Cortex of kidney (tissue), 1 donor: ENCODE results near the gene QPRT.
"Not testable (repeated sequence)": the region's sequence is repeated elsewhere in the genome, so short reads cannot be mapped to it uniquely, and the experiment has no call there.

Experiments used
- DNase-seq: peaks from one replicate; lab custom pipeline; 2025; lab: John Stamatoyannopoulos, UW

QPRT gene

DNA sequence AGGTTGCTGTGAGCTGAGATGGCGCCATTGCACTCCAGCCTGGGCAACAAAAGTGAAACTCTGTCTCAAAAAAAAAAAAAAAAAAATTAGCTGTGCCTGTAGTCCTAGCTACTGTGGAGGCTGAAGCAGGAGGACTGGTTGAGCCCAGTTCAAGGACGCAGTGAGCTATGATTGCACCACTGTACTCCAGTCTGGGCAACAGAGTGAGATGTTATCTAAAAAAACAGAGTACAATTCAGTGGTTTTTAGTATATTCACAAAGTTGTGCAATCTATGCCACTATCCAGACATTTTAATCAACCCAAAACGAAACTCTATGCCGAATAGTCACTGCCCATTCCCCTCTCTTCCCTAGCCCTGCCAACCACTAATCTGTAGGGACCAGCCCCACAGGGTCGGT, 41.7 kb downstream of the QPRT start:
- DNase-seq, result no peak

- not testable (repeated sequence) for DNase-seq
Observed at GRCh38 chr16:29721167-29721879, 42.3 kb downstream of the QPRT start.

GRCh38 chr16:29726845-29727377, 47.9 kb downstream of the QPRT start:
- DNase-seq, result no peak

DNA sequence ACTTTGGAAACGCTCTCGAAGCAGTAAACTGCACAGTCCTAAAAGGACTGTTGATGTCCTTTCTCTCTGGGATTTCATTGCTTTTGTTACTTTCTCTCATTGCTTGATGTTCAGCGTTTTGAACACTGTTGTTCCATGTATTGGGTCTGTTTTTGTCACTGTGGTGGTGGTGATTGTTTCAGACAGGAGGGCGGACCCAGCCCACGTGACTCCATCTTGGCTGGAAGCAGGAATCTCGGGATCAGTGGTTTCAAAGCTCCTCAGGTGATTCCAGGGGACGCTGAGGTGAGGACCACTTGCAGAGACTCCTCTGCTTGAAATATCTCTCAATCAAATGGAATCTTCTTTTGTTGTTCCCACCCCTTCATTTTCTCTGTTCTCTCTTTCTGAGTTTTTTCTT, 48.5 kb downstream of the QPRT start:
- no peak for DNase-seq

DNA sequence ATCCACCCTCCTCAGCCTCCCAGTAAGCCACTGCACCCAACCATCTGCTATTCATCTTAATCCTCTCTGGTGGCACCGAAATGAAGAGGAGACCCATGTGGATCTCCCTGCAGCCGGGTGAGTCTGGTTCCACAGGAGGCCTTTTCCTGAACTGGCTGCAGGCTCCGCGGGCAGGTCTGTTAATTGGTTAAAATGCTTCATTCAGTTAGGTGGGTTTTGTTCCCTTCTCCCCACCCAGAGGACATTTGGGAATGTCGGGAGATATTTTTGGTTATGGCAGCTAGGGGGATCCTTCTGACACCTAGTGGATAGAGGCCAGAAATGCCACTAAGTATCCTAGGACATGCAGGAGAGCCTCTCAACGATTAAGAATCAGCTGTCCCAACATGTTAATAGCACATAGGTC, 50.1 kb downstream of the QPRT start:
- DNase-seq, result no peak

DNA sequence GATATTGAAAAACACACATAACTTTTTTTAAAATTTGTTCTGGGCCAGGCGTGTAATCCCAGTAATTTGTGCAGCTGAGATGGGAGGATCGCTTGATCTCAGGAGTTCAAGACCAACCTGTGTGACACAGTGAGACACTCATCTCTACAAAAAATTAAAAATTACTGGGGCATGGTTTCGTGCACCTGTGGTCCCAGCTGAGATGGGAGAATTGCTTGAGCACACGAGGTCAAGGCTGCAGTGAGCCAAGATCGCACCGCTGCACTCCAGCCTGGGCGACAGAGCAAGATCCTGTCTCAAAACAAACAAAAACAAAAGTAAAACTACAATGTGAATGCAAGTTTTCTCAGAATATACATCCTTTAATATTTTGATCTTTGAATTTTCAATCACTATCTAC, 51.7 kb downstream of the QPRT start:
- no peak for DNase-seq

DNA sequence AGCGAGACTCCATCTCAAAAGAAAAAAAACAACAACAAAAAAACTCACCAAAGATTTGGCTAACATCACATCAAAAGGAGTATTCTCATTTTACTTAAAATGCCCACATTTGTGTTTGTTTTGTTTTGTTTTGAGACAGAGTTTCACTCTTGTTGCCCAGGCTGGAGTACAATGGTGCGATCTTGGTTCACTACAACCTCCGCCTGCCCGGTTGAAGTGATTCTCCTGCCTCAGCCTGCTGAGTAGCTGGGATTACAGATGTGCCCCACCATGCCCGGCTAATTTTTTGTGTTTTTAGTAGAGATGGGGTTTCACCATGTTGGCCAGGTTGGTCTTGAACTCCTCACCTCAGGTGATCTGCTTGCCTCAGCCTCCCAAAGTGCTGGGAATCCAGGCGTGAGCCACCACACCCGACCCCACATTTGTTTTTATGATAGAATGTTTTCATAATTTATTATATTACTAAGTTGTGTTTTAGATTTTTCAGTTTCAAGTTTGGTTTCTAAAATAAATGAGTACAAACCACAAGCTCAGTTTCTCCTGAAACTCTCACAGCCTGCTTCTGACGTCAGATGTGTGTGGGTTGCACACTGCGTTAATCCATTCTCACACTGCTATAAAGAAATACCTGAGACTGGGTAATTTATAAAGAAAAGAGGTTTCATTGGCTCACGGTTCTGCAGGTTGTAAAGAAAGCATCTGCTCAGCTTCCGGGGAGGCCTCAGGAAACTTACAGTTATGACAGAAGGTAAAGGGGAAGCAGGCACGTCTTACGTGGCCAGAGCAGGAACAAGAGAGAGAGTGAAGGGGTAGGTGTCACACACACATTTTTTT, 53.0 kb downstream of the QPRT start:
- not testable (repeated sequence) for DNase-seq

GRCh38 chr16:29734786-29735185, 55.8 kb downstream of the QPRT start:
- no peak for DNase-seq

DNA sequence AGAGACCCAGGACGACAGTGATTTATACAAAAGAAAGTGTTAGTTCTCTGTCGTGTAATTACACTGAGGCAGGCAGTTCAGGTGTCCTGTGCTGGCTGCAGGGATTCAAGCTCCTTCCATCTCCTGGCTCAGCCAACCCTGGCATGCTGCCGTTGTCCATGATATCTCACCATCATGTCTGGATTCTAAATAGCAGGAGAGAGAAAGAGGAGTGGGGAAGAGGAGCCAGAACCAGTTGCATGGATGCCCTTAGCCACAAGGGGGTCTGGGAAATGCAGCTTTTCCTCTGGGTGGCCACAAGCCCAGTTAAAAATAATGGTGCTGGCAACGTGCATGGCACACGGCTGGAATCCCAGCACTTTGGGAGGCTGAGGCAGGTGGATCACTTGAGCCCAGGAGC, 57.1 kb downstream of the QPRT start:
- no peak for DNase-seq

DNA sequence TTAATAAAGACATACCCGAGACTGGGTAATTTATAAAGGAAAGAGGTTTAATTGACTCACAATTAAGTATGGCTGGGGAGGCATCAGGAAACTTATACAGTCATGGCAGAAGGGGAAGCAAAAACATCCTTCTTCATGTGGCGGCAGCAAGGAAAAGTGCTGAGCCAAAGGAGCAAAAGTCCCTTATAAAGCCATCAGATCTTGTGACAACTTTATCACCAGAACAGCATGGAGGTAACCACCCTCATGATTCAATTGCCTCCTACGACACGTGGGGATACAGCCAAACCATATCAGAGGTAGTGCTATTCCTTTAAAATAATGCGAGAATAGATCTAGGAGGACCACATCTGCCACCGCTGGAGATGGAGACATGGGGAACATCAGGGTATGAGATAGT, 57.8 kb downstream of the QPRT start:
- DNase-seq, result no peak

DNA sequence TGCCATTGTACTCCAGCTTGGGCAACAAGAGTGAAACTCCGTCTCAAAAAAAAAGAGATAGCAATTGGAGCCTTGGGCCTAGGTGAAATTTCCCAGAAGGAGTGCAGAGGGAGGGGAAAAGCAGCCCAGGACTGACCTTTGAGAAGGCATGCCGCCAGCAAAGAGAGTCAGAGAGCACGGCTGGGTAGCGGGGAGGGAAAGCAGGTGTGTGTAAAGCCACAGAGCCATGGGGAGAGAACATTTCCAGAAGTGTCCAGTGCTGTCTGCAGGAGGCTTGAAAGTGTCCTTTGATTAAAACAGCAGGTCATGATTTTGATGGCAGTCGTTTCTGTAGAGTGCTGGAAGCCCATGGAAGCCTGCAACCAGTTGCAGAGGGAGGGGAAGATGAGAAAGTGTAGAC, 58.7 kb downstream of the QPRT start:
- DNase-seq, result no peak

DNA sequence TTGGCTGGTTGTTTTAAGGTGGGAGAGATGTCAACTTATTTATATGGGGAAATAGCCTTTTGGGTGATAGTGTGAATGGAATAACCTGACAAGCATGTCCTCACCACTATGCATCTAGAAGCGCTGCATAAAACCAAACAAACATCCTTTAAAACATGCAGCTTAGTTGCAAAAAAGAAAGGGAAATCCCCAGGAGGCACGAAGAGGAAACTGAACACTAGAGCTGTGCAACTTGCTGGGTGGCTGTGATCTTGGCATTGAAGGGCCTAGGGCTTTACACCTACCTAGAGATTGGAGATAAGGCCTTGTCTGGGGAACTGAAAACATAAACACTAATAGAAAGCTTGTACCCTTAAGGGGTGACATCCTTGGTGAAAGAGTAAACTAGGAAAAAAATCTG, 59.5 kb downstream of the QPRT start:
- no peak for DNase-seq

GRCh38 chr16:29739927-29740629, 61.1 kb downstream of the QPRT start:
- not testable (repeated sequence) for DNase-seq

- DNase-seq, result not testable (repeated sequence)
Observed at GRCh38 chr16:29740630-29741015, 61.6 kb downstream of the QPRT start.

- DNase-seq, result no peak
Observed at GRCh38 chr16:29742683-29743275, 63.8 kb downstream of the QPRT start.

DNA sequence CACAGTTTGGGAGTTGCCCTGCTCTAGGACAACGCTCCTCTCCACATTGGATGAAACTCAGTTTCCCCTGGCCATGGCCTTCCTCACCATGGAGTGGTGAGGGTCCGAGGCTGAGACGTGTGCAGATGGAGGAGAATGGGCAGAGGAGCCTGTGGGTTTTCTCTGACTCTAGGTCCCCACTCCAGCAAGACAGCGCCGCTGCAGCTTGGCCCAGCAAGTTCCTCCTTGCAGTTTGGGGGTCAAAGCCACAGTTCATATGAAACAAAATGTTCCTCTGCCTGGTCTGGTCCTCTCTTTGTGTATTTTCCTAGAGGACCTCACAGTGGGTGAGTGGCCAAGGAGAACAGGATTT, 64.5 kb downstream of the QPRT start:
- DNase-seq, result no peak

- DNase-seq, result no peak
Observed at GRCh38 chr16:29743827-29744531, 65.0 kb downstream of the QPRT start.

- DNase-seq, result no peak
Observed at GRCh38 chr16:29744541-29745101, 65.6 kb downstream of the QPRT start.

DNA sequence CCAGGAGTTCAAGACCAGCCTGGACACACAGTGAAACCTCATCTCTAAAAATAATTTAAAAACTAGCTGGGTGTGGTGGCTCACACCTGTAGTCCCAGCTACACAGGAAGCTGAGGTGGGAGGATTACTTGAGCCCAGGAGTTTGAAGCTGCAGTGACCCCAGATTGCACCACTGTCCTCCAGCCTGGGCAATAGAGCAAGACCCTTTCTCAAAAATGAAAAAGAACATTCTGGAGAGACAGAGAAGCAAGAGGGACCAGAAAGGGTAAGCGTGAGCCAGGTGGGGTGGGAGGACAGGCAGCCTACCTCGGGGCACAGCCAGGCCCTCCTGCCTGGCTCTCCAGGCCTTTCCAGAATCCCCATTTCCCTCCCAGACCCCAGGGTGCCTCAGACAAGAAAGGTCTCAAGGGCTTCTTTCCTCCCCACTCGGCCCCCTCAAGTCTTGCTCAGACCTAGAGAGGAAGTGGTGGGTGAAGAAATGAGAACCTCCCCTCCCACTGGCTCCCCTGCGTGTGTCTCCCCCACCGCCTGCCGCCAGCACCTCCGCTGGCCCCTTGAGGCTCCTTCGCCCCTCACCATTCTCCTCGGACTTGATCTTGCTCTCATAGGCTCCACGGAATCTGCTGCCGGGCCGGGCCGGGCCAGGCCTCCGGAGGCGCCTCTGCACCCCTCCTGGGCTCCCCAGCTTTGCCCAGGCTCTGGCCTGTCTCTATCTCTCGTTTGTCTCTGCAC, 66.3 kb downstream of the QPRT start:
- no peak for DNase-seq

DNA sequence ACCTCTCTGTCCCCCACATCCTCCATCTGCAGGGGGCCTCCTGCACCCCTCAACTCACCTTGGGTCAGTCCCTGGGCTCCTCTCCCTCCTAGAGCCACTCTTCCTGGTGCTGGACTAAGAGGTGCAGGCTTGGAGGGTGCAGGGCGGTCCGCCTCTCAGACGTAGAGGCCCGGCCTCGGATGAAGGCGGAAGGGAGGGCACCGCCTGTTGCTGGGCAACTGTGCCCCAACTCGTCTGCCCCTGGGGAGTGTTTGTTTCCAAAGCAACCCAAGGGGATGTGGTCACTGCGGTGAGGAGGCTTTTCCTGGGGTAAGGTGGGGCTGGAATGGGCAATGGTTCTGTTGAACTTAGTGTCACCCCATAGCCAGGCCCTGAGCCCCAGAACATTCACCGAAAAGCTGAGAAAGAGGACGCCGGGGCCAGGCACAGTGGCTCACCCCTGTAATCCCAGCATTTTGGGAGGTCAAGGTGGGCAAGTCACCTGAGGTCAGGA, 66.9 kb downstream of the QPRT start, which contains the start of gene C16orf54:
Gene C16orf54, minus strand, starts transcription at position 138 of the 493 bp plus-strand sequence. CDS start 1,039 bp downstream, outside the sequence.
- no peak for DNase-seq
